Measurements from ENCODE around the gene TMEM130.

TMEM130 gene

GRCh38 chr7:98841179-98841997 is 28.4 kb downstream of the TMEM130 start:
- peak; percentile 80 for DNase-seq (ENCODE audit: low spot score)

- no peak for DNase-seq (ENCODE audit: low spot score)
Observed at GRCh38 chr7:98840722-98841121, 29.1 kb downstream of the TMEM130 start.

DNA sequence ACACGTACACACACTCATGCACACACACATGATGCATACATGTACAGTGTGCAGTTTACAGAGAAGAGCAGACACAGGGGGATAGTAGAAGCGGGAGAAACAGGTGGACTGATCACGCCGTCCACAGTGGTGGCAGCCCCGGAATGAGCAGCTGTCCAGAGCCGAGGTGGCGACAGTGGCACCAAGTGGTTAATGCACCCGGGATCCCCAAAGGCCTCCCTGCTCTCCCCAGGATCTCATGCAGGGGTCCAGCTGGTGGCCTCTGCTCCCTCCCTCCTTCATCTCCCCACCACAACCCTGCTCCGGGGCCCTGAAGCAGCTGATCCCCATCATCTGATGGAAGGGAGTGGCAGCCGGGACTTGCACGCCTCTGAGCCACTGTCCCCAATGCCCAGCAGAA is 29.7 kb downstream of the TMEM130 start:
- DNase-seq (ENCODE audit: low spot score) = no peak

- DNase-seq (ENCODE audit: low spot score) = no peak
Observed at GRCh38 chr7:98837630-98837972, 32.2 kb downstream of the TMEM130 start.

DNA sequence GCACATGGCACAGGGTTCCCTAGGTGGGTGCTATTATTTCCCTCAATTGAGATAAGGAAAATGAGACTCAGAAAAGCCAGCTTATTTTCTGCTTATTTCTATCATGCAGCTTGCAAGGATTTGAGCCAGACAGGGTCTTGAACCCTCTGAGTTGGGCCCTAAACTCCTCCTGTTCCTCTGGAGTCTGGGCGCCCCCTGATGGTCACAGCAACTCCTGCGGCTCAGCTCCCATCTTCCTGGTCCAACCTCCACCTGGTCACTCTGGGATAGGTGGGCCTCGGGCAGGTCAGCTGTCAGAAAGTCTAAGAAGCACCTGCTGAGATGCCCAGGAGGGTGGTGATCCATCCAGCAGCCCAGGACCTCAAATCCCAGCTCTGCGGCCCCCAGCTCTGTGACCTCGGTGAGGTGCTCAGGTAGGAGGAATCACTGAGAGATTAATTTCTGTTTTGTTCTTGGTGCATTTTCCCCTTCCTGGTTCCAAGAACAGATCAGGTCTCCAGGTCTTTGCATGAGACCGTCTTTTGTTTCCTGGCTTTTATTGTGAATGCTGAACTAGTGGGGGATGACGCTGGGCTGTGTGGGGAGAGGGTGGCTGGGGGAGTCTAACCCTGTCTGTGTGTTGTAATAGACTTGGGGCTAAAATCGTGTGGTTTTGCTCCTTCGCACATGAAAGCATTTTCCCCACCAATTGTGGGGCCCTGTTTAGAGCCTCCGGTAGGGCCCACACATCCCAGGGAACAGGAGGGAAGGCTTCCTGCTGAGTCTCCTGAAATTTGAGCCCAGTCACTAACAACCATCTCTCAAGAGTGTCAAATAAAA is 32.8 kb downstream of the TMEM130 start:
- DNase-seq (ENCODE audit: low spot score) = peak; percentile 79

- no peak for DNase-seq (ENCODE audit: low spot score)
Observed at GRCh38 chr7:98834949-98835348, 34.9 kb downstream of the TMEM130 start.

- DNase-seq (ENCODE audit: low spot score) = no peak
Observed at GRCh38 chr7:98833022-98833421, 36.8 kb downstream of the TMEM130 start.

DNA sequence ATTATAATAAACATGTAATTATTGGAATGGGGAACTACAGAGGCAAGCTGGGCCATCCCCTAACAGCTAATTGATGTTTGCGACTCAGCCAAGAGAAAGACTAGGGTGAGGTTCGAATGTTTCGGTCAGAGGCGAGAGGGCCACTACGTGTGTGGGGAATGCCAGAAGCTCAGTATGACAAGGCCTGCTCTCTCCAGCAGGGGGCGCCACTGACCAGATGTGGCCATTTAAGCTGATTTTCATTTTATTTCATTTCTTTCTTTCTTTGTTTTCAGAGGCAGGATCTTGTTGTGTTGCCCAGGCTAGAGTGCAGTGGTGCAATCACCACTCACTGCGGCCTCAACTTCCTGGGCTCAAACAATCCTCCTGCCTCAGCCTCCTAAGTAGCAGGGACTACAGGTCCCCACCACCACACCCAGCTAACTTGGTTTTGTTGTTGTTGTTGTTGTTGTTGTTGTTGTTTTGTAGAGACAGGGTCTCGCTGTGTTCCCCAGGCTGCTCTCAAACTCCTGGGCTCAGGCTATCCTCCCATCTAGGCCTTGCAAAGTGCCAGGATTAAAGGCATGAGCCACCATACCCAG is 38.1 kb downstream of the TMEM130 start:
- DNase-seq (ENCODE audit: low spot score) = no peak

GRCh38 chr7:98830972-98831548 is 38.8 kb downstream of the TMEM130 start:
- DNase-seq (ENCODE audit: low spot score) = no peak

- no peak for DNase-seq (ENCODE audit: low spot score)
Observed at GRCh38 chr7:98828368-98828767, 41.4 kb downstream of the TMEM130 start.

- no peak for DNase-seq (ENCODE audit: low spot score)
Observed at GRCh38 chr7:98827258-98827657, 42.6 kb downstream of the TMEM130 start.

- no peak for DNase-seq (ENCODE audit: low spot score)
Observed at GRCh38 chr7:98826811-98827231, 43.0 kb downstream of the TMEM130 start.

- no peak for DNase-seq (ENCODE audit: low spot score)
Observed at GRCh38 chr7:98826387-98826786, 43.4 kb downstream of the TMEM130 start.

DNA sequence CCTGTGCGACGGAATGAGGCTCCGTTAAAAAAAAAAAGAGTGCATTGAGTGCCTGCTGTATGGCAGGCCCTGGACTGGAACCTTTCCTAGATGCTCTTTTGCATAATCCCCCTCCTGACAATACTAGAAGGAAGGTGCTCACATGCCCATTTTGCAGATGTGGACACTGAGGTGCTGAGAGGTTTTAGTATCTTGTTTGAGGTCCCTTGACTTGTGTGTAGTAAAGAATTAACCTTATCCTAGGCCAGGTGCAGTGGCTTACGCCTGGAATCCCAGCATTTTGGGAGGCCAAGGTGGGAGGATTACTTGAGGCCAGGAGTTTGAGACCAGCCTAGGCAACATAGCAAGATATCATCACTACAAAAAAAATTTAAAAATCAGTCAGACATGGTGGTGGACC is 46.6 kb downstream of the TMEM130 start:
- no peak for DNase-seq (ENCODE audit: low spot score)

DNA sequence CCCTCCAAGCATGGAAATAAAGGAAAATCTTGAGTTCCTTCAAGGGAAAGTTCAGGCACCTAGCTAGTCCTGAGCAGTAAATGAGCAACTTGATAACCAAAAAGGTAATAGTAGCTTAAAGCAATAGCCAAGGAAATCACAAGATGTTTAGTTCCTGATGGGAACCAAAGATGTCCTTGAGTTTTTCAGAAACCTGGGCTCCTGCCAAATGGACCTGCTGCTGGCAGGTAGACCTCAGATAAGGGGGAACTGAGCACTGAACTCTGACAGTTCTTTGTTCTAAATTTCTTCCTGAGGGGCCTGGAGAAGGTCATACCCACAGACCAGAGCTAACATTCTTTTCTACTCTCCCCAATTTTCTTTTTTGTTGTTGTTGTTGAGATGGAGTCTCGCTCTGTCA is 48.5 kb downstream of the TMEM130 start:
- no peak for DNase-seq (ENCODE audit: low spot score)

DNA sequence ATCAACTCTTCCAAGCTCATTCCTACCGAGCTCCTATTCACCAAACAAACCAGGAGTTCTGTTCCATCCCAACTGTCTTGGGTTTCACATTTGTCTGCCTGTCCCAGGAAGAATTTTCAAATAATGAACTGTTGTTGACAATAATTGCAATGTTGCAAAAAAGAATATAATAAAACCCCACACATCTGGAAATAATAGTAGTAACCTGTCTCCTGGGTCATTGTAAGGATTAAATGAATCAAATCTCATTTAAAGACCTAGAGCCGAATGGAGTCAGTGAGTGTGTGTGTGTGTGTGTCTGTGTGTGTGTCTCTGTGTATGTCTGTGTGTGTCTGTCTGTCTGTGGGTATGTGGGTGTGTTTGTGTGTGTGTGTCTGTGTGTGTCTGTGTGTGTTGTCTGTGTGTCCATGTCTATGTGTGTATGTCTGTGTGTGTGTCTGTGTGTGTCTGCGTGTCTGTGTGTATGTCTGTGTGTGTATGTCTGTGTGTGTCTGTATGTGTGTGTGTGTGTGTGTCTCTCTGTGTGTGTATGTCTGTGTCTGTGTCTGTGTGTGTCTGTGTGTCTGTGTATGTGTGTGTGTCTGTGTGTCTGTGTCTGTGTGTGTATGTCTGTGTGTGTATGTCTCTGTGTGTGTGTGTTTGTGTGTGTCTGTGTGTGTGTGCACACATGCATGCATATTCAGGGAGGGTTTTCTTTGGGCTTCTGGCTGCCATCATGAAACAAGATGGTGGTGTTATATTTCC is 52.7 kb downstream of the TMEM130 start:
- no peak for DNase-seq (ENCODE audit: low spot score)

- DNase-seq (ENCODE audit: low spot score) = no peak
Observed at GRCh38 chr7:98816241-98816640, 53.6 kb downstream of the TMEM130 start.

GRCh38 chr7:98815313-98815712 is 54.5 kb downstream of the TMEM130 start:
- DNase-seq (ENCODE audit: low spot score) = no peak

- no peak for DNase-seq (ENCODE audit: low spot score)
Observed at GRCh38 chr7:98811299-98811698, 58.5 kb downstream of the TMEM130 start.

- DNase-seq (ENCODE audit: low spot score) = no peak
Observed at GRCh38 chr7:98810153-98810802, 59.5 kb downstream of the TMEM130 start.

DNA sequence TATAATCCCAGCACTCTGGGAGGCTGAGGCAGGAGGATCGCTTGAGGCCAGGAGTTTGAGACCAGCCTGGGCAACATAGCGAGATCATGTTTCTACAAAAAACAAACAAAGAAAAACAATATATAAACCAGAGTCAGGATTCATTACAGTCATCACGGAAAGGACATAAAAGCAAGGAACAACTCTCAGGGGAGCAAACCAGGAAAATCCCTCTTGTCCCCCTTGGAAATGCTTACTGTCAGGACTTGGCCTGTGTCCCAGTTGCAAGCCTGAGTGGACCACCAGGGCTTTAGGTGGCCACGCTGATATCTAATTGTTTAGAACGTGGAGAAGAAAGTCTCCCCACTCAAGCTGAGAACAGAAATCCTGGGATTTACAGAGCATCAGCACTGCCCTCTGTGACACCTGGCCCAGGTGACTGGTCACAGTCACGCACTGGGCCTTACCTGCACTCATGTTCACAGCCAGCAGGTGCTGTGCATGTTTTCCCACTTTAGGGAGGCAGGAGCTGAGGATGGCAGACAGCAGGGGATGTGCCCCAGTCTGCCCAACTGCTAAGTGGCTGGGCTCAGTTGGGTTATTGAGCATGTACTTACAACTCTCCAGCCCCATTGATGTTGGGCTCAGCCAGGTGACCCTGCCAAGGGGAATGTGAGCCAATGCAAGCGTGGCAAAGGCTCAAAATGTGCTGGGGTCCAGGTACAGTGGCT is 60.9 kb downstream of the TMEM130 start:
- DNase-seq (ENCODE audit: low spot score) = no peak
